ENCODE measurements around the gene UBA3. TPM values are rescaled to one million over a fixed set of nuclear protein-coding genes. Genes with fewer than 3 reads are reported as not detected.

Gene UBA3
- total and polyA plus RNA-seq, 2 of the 13 experiments (the other 11 are each of a cell fraction or from before 2014, with no cell fraction given), result 40.7 to 49.0 TPM

- TF ChIP-seq SAP130 (CRISPR knock-in tag; IDR thresholded peaks at IDR 0.05; ENCODE audit: low read depth) (peak; percentile 74), RBFOX2 (IDR thresholded peaks at IDR 0.05; ENCODE audit: low read depth, low read length) (peak; percentile 90), E2F1 (CRISPR knock-in tag; IDR thresholded peaks at IDR 0.05) (peak; percentile 71; the same call in 1 of the 2 replicates), ZNF10 (CRISPR knock-in tag; IDR thresholded peaks at IDR 0.05; ENCODE audit: borderline replicate concordance, low read depth) (no peak), ARHGAP35 (CRISPR knock-in tag; IDR thresholded peaks at IDR 0.05; ENCODE audit: borderline replicate concordance) (peak; percentile 50; the same call in 1 of the 2 replicates), CREB3 (CRISPR knock-in tag; IDR thresholded peaks at IDR 0.05) (peak; percentile 68; the same call in 1 of the 2 replicates), ZSCAN21 (CRISPR knock-in tag; IDR thresholded peaks at IDR 0.05; ENCODE audit: borderline replicate concordance) (peak; percentile 83), ASH2L (IDR thresholded peaks at IDR 0.05; ENCODE audit: insufficient read length, low read depth, low read length) (peak; percentile 71), FOXO1 (CRISPR knock-in tag; IDR thresholded peaks at IDR 0.05) (peak; percentile 59), PITX1 (CRISPR knock-in tag; IDR thresholded peaks at IDR 0.05) (no peak; the same call in 1 of the 2 replicates), SRSF9 (IDR thresholded peaks at IDR 0.05; ENCODE audit: borderline replicate concordance, insufficient read depth, low read depth, low read length, poor library complexity, severe bottlenecking) (no peak), NR2C2 (CRISPR knock-in tag; IDR thresholded peaks at IDR 0.05; ENCODE audit: borderline replicate concordance) (peak; percentile 43; the same call in 1 of the 2 replicates), IKZF4 (CRISPR knock-in tag; IDR thresholded peaks at IDR 0.05; ENCODE audit: borderline replicate concordance, low read depth, not compliant biosample characterization) (no peak), POLR2A (IDR thresholded peaks at IDR 0.05; ENCODE audit: insufficient read depth in 1 of 2, low read depth in 2 of 2, low read length in 2 of 2) (peak; percentile 61 to 81), MXD4 (CRISPR knock-in tag; IDR thresholded peaks at IDR 0.05) (no peak; the same call in none of the 2 replicates), NFKB2 (CRISPR knock-in tag; IDR thresholded peaks at IDR 0.05; ENCODE audit: borderline replicate concordance) (peak; percentile 79), HNRNPLL (IDR thresholded peaks at IDR 0.05; ENCODE audit: low read depth, low read length, poor library complexity, severe bottlenecking) (peak; percentile 99)
- TF ChIP-seq, protein P1, sequence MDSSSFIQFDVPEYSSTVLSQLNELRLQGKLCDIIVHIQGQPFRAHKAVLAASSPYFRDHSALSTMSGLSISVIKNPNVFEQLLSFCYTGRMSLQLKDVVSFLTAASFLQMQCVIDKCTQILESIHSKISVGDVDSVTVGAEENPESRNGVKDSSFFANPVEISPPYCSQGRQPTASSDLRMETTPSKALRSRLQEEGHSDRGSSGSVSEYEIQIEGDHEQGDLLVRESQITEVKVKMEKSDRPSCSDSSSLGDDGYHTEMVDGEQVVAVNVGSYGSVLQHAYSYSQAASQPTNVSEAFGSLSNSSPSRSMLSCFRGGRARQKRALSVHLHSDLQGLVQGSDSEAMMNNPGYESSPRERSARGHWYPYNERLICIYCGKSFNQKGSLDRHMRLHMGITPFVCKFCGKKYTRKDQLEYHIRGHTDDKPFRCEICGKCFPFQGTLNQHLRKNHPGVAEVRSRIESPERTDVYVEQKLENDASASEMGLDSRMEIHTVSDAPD (CRISPR knock-in tag; IDR thresholded peaks at IDR 0.05), result 0 out of 2 replicates have a peak, but pooled peaks have one; percentile 13
- TF ChIP-seq, protein P2, sequence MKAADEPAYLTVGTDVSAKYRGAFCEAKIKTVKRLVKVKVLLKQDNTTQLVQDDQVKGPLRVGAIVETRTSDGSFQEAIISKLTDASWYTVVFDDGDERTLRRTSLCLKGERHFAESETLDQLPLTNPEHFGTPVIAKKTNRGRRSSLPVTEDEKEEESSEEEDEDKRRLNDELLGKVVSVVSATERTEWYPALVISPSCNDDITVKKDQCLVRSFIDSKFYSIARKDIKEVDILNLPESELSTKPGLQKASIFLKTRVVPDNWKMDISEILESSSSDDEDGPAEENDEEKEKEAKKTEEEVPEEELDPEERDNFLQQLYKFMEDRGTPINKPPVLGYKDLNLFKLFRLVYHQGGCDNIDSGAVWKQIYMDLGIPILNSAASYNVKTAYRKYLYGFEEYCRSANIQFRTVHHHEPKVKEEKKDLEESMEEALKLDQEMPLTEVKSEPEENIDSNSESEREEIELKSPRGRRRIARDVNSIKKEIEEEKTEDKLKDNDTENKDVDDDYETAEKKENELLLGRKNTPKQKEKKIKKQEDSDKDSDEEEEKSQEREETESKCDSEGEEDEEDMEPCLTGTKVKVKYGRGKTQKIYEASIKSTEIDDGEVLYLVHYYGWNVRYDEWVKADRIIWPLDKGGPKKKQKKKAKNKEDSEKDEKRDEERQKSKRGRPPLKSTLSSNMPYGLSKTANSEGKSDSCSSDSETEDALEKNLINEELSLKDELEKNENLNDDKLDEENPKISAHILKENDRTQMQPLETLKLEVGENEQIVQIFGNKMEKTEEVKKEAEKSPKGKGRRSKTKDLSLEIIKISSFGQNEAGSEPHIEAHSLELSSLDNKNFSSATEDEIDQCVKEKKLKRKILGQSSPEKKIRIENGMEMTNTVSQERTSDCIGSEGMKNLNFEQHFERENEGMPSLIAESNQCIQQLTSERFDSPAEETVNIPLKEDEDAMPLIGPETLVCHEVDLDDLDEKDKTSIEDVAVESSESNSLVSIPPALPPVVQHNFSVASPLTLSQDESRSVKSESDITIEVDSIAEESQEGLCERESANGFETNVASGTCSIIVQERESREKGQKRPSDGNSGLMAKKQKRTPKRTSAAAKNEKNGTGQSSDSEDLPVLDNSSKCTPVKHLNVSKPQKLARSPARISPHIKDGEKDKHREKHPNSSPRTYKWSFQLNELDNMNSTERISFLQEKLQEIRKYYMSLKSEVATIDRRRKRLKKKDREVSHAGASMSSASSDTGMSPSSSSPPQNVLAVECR (CRISPR knock-in tag; IDR thresholded peaks at IDR 0.05; ENCODE audit: borderline replicate concordance), result peak; percentile 75; the same call in 1 of the 2 replicates
- TF ChIP-seq, protein P3, sequence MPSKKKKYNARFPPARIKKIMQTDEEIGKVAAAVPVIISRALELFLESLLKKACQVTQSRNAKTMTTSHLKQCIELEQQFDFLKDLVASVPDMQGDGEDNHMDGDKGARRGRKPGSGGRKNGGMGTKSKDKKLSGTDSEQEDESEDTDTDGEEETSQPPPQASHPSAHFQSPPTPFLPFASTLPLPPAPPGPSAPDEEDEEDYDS (CRISPR knock-in tag; IDR thresholded peaks at IDR 0.05), result peak; percentile 50; the same call in 1 of the 2 replicates
Observed at GRCh38 chr3:69013253-69014021, 66.7 kb downstream of the UBA3 start, which contains the start of gene EOGT (continued).
